Measurements from ENCODE around the gene AFG3L2. TPM values are rescaled to one million over a fixed set of nuclear protein-coding genes. Genes with fewer than 3 reads are reported as not detected.

AFG3L2 gene
- total and polyA plus RNA-seq, 9 of the 15 experiments (the other 6 are each of a cell fraction or from before 2014, with no cell fraction given), result 24.1 to 109 (median 84.0) TPM

DNA sequence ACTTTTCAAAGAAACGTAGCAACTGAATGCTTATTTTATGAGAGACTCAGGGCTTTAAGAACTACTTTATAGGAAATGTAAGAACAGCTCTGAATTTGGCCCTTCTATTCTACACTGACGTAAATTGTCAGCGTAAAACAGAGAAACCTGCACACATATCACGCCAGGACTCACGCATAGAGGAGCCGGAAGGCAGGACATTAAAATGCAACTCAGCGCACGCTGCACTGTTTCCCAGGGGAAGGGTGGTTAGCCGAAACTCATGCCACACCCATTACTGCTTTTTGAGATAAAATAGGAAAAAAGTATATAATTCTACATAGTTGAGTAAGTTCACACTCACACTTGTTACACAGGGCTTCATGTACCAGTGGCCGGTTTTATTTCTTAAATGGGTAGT, 61.5 kb downstream of the AFG3L2 start:
- 40% methylated on average over 10 of the region's 10 CpGs for WGBS (ENCODE audit: insufficient coverage, low coverage, missing lambda C conversion rate)
- ATAC-seq (peak; percentile 74), DNase-seq (ENCODE audit: extremely low read depth in 1 of 4, low spot score in 3 of 4) (peak in 1 of 4 experiments; percentile 44), FAIRE-seq (peak; percentile 19)
- BruUV-seq (replicated peaks), result no TSS peak
- Histone ChIP-seq H3K4me3 (no peak overlapping the region), H3K9me1 (ENCODE audit: control insufficient read depth, insufficient read depth, low read length) (no peaks in the 10 kb centered on the region), H3K27ac (ENCODE audit: extremely low read depth, low read depth, low read length) (peak overlapping the region; percentile 46; the same call in 1 of the 3 replicates), H4K20me1 (replicated peaks; ENCODE audit: control insufficient read depth, insufficient read depth, low read length) (no peaks in the 10 kb centered on the region), H3K9me3 (replicated peaks; ENCODE audit: control insufficient read depth, insufficient read depth, low read depth, low read length) (peaks cover 17% of the 10 kb centered on the region), H3K9ac (ENCODE audit: insufficient read depth in 1 of 2, low read depth in 2 of 2, low read length in 2 of 2) (no peak overlapping the region; a peak in 1 of 4 replicates), H3K36me3 (ENCODE audit: control insufficient read depth, insufficient read depth, low read length) (peaks cover 80% of the 10 kb centered on the region), H3K4me1 (replicated peaks in 1 of 2; ENCODE audit: control insufficient read depth in 2 of 2, insufficient read depth in 2 of 2, low read length in 2 of 2) (peaks cover 7 to 17% of the 10 kb centered on the region in 2 experiments; a peak in 4 of 5 replicates), H3K79me2 (ENCODE audit: control insufficient read depth, insufficient read depth, low read length) (peaks cover 39% of the 10 kb centered on the region), H3K27me3 (ENCODE audit: control insufficient read depth in 2 of 2, insufficient read depth in 2 of 2, low read length in 2 of 2) (no peaks in the 10 kb centered on the region), H2AFZ (ENCODE audit: low read depth, low read length) (no peak overlapping the region), H3K4me2 (ENCODE audit: insufficient read depth, low read length) (peak overlapping the region; percentile 22; the same call in 1 of the 2 replicates)
- POLR2A ChIA-PET, result interaction anchor here (0.5 to 3.2 kb wide), 4 partner anchors 8 to 21 kb away, joined by 3 to 22 read pairs (median 10); no protein-coding TSS in a partner anchor
- TF ChIP-seq ATF4 (CRISPR knock-in tag; IDR thresholded peaks at IDR 0.05) (no peak), ZC3H4 (CRISPR knock-in tag; IDR thresholded peaks at IDR 0.05; ENCODE audit: borderline replicate concordance) (no peak), MAZ (CRISPR knock-in tag; conservative IDR thresholded peaks at IDR 0.05 in 1 of 2, IDR thresholded peaks at IDR 0.05 in 1 of 2) (no peak), ZNF263 (CRISPR knock-in tag; IDR thresholded peaks at IDR 0.05; ENCODE audit: borderline replicate concordance) (no peak), RBM22 (IDR thresholded peaks at IDR 0.05; ENCODE audit: low read depth, low read length, poor library complexity, severe bottlenecking) (no peak), ZNF512 (tag; IDR thresholded peaks at IDR 0.05) (no peak), SFPQ (IDR thresholded peaks at IDR 0.05; ENCODE audit: low read depth, low read length) (no peak), ETV5 (CRISPR knock-in tag; IDR thresholded peaks at IDR 0.05; ENCODE audit: low read depth) (no peak), PPARD (CRISPR knock-in tag; IDR thresholded peaks at IDR 0.05) (no peak), FOXP1 (CRISPR knock-in tag; IDR thresholded peaks at IDR 0.05) (no peak), ZNF75A (CRISPR knock-in tag; IDR thresholded peaks at IDR 0.05) (no peak), NUFIP1 (IDR thresholded peaks at IDR 0.05; ENCODE audit: partially characterized antibody) (no peak), SAFB (IDR thresholded peaks at IDR 0.05; ENCODE audit: borderline replicate concordance, low read depth, low read length) (no peak), RBFOX2 (IDR thresholded peaks at IDR 0.05; ENCODE audit: low read depth, low read length) (no peak), ZFPM2 (CRISPR knock-in tag; IDR thresholded peaks at IDR 0.05) (no peak), SMAD1 (IDR thresholded peaks at IDR 0.05; ENCODE audit: low read depth, low read length, partially characterized antibody) (no peak), PTRF (tag; IDR thresholded peaks at IDR 0.05) (no peak)
- TF ChIP-seq, protein P1, sequence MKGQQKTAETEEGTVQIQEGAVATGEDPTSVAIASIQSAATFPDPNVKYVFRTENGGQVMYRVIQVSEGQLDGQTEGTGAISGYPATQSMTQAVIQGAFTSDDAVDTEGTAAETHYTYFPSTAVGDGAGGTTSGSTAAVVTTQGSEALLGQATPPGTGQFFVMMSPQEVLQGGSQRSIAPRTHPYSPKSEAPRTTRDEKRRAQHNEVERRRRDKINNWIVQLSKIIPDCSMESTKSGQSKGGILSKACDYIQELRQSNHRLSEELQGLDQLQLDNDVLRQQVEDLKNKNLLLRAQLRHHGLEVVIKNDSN (CRISPR knock-in tag; IDR thresholded peaks at IDR 0.05), result no peak
- in situ Hi-C loops (cut with MboI), result no loop called here
- CTCF ChIA-PET (ENCODE audit: low intra/inter-chr PET ratio), result no interaction called here
- intact Hi-C loops (cut with micrococcal nuclease), result no loop called here
